SJCRH30 (cell line): ENCODE results near the gene FOXF1. TPM values are rescaled to one million over a fixed set of nuclear protein-coding genes. Genes with fewer than 3 reads are reported as not detected.

Experiments
- DNase-seq, 2 experiments: peaks; one replicate each; pipeline ENCODE4 v3.0.0-alpha.2; 2015 to 2020
- H3K27ac ChIP-seq: fragments of 250-450 bp; sonication (Bioruptor Pico); 2 replicates; pipeline ENCODE4 v1.5.1; 2020; ENCODE audit warnings: mild to moderate bottlenecking, moderate library complexity
- H3K27me3 ChIP-seq: fragments of 250-450 bp; sonication (Bioruptor Pico); 2 replicates; pipeline ENCODE4 v1.5.1; 2020; ENCODE audit warnings: mild to moderate bottlenecking, moderate library complexity
- H3K36me3 ChIP-seq: fragments of 250-450 bp; sonication (Bioruptor Pico); 2 replicates; pipeline ENCODE4 v1.5.1; 2020; ENCODE audit warnings: mild to moderate bottlenecking, moderate library complexity
- H3K4me1 ChIP-seq: fragments of 250-450 bp; sonication (Bioruptor Pico); 2 replicates; pipeline ENCODE4 v1.5.1; 2020; ENCODE audit warnings: mild to moderate bottlenecking, moderate library complexity
- H3K4me3 ChIP-seq: fragments of 250-450 bp; sonication (Bioruptor Pico); 2 replicates; pipeline ENCODE4 v1.5.1; 2020; ENCODE audit warnings: mild to moderate bottlenecking, moderate library complexity
- H3K9me3 ChIP-seq: fragments of 250-450 bp; sonication (Bioruptor Pico); replicated peaks from 2 replicates; pipeline ENCODE4 v1.5.1; 2020; ENCODE audit warnings: mild to moderate bottlenecking, moderate library complexity
- total RNA-seq: library from RNA; depleted of rRNA; stranded (reverse); fragments of >200 nt; shearing (Covaris generic); gene quantifications from 2 replicates; pipeline ENCODE4 v1.2.3, GENCODE V29; 2014

FOXF1 gene
- total RNA-seq, 1 experiment from 2014 or later: 24.9 TPM

DNA sequence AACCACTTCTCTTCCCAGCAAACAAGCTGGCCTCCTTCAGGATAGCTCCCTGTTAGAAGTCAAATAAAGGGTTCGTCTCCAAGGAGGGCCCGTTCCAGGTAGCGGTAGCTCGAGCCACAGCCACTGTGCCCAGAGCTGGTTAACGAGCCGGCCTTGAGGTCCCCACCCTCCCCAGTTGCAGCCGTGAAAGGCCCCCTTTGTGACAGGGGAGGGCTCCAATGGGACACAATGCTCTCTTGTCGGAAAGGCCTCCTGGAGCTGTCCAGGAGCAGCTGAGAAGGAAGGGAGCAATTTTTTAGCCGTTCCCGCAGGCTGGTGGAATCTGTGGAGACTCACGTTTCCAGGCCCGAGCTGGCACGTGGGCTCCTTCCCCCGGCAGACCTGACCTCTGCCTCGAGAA lies 29.9 kb upstream of the FOXF1 start:
- Histone ChIP-seq H3K36me3 (no peaks in the 10 kb centered on the region), H3K4me3 (no peak overlapping the region), H3K9me3 (no peaks in the 10 kb centered on the region), H3K27me3 (no peaks in the 10 kb centered on the region), H3K4me1 (peaks cover 7% of the 10 kb centered on the region; the same call in 1 of the 2 replicates), H3K27ac (no peak overlapping the region)
- peak in 1 of 2 experiments; percentile 66 for DNase-seq

GRCh38 chr16:86481607-86482006 lies 28.7 kb upstream of the FOXF1 start:
- Histone ChIP-seq H3K27me3 (no peaks in the 10 kb centered on the region), H3K36me3 (no peaks in the 10 kb centered on the region)
- no peak for DNase-seq

GRCh38 chr16:86484240-86484639 lies 26.1 kb upstream of the FOXF1 start:
- H3K36me3 ChIP-seq: no peaks in the 10 kb centered on the region
- H3K4me1 ChIP-seq: peaks cover 17% of the 10 kb centered on the region; the same call in 1 of the 2 replicates
- H3K27ac ChIP-seq: no peak overlapping the region
- H3K4me3 ChIP-seq: no peak overlapping the region
- H3K27me3 ChIP-seq: no peaks in the 10 kb centered on the region
- H3K9me3 ChIP-seq: no peaks in the 10 kb centered on the region
- DNase-seq: no peak

More at GRCh38 chr16:86481607-86482006, 28.7 kb upstream of the FOXF1 start:
- no peak overlapping the region for H3K4me3 ChIP-seq
- no peak overlapping the region for H3K27ac ChIP-seq
- peaks cover 17% of the 10 kb centered on the region; the same call in 1 of the 2 replicates for H3K4me1 ChIP-seq
- H3K9me3 ChIP-seq: no peaks in the 10 kb centered on the region

DNA sequence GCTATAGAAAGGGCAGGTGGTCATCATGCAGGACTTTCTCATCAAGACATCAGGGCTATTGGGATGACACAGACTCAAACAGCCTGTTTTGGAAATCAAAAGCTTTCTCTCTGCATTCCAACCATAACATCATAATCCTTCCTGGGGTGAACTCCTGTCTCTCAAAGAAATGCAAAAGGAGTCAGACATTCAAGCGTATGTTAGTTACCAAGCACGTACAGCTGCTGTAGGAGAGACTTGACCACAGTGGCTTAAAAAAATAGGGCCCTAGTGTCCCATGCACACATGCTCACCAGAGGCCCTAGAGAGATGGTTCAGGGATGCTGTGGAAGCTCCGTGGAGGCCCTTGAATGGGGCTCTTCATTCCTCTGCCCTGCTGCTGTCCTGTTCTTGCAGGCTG lies 24.6 kb upstream of the FOXF1 start:
- Histone ChIP-seq H3K27ac (no peak overlapping the region), H3K9me3 (no peaks in the 10 kb centered on the region), H3K36me3 (no peaks in the 10 kb centered on the region), H3K4me3 (no peak overlapping the region), H3K4me1 (peaks cover 23% of the 10 kb centered on the region), H3K27me3 (no peaks in the 10 kb centered on the region)
- peak in 1 of 2 experiments; percentile 54 for DNase-seq

GRCh38 chr16:86490859-86491639 lies 19.3 kb upstream of the FOXF1 start:
- Histone ChIP-seq H3K27ac (peak overlapping the region; percentile 51), H3K4me3 (no peak overlapping the region), H3K36me3 (no peaks in the 10 kb centered on the region), H3K27me3 (no peaks in the 10 kb centered on the region), H3K4me1 (peaks cover 29% of the 10 kb centered on the region), H3K9me3 (no peaks in the 10 kb centered on the region)
- no peak for DNase-seq

- DNase-seq: no peak
- Histone ChIP-seq H3K27ac (peak overlapping the region; percentile 51), H3K9me3 (no peaks in the 10 kb centered on the region), H3K4me3 (no peak overlapping the region), H3K36me3 (no peaks in the 10 kb centered on the region), H3K27me3 (no peaks in the 10 kb centered on the region), H3K4me1 (peaks cover 25% of the 10 kb centered on the region)
These were observed 18.7 kb upstream of the FOXF1 start for GRCh38 chr16:86491640-86492023.

GRCh38 chr16:86492267-86492960 lies 17.9 kb upstream of the FOXF1 start:
- peaks cover 25% of the 10 kb centered on the region for H3K4me1 ChIP-seq
- peak overlapping the region; percentile 51; the same call in 1 of the 2 replicates for H3K27ac ChIP-seq
- H3K4me3 ChIP-seq: no peak overlapping the region
- no peaks in the 10 kb centered on the region for H3K9me3 ChIP-seq
- no peaks in the 10 kb centered on the region for H3K36me3 ChIP-seq
- DNase-seq: no peak
- no peaks in the 10 kb centered on the region for H3K27me3 ChIP-seq

- H3K9me3 ChIP-seq: no peaks in the 10 kb centered on the region
- no peak for DNase-seq
- H3K27me3 ChIP-seq: no peaks in the 10 kb centered on the region
- no peak overlapping the region for H3K27ac ChIP-seq
- peaks cover 26% of the 10 kb centered on the region for H3K4me1 ChIP-seq
- H3K36me3 ChIP-seq: no peaks in the 10 kb centered on the region
- no peak overlapping the region for H3K4me3 ChIP-seq
These were observed 17.2 kb upstream of the FOXF1 start for GRCh38 chr16:86492961-86493629.

DNA sequence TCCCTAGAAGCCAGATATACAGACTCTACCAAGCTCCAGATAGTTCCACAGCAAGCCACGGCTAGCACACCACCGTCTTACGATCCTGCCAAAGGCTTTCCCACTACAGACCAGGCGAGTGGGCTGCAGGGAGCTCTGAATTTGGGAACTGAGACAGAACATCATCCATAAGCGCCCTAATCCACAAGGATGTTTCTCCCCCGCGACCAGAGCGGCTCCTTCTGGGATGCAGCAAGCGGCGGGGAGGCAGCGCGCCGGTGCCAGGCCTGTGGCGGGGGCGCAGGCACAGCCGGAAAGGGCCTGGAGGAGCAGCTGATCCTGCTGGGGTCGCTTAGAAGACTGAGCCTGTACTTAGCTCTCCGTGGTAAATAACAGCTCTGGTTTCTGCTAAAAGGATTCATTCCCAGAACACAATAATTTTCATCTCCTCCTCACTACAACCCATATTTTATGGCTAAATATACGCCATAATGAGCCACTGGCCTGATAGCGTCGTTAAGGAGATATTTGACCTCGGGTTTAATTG lies 16.2 kb upstream of the FOXF1 start:
- no peaks in the 10 kb centered on the region for H3K27me3 ChIP-seq
- no peak overlapping the region for H3K27ac ChIP-seq
- H3K4me3 ChIP-seq: no peak overlapping the region
- peaks cover 27% of the 10 kb centered on the region for H3K4me1 ChIP-seq
- H3K36me3 ChIP-seq: no peaks in the 10 kb centered on the region
- no peaks in the 10 kb centered on the region for H3K9me3 ChIP-seq
- no peak for DNase-seq

DNA sequence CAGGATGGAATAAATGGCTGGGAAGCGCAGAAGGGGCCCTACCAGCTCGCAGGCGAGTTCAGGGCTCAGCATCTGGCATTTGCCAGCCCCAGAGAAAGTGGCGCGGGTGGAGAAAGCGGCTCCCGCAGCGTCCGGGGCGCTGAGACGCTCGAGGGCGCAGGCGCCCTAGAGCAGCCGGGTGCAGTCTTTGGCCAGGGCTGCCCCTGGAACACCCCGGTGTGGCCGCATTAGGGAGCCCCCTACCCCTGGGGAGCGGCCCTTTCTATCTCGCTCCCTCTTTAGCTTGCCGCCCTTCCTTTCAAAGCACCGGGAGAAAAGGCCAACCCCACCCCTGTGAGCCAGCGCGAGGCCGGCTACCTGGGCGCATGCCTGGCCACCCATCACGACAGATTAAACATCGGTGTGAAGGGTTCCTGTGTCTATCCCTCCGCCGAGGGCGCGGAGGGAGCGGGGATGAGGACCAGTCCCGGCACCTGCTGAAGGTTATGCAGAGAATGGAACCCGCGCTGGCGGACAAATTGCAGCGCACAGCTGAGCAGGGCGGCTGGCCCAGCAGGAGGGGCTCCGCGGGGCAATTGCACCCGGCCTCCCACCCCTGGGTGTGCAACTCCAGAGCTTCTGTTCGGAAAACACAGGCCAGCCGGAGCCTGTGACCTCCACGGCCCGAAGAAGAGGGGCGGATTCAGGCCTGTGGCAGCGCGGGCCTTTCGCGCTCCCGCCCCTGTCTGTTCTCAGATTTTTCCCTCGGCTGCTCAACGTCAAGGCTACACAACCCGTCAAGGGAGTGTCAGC lies 15.6 kb upstream of the FOXF1 start:
- H3K36me3 ChIP-seq: no peaks in the 10 kb centered on the region
- DNase-seq: no peak
- peaks cover 31% of the 10 kb centered on the region for H3K4me1 ChIP-seq
- no peaks in the 10 kb centered on the region for H3K27me3 ChIP-seq
- H3K27ac ChIP-seq: no peak overlapping the region
- H3K4me3 ChIP-seq: no peak overlapping the region
- no peaks in the 10 kb centered on the region for H3K9me3 ChIP-seq

GRCh38 chr16:86495357-86495701 lies 15.0 kb upstream of the FOXF1 start:
- no peak overlapping the region for H3K4me3 ChIP-seq
- no peaks in the 10 kb centered on the region for H3K27me3 ChIP-seq

GRCh38 chr16:86495756-86496261 lies 14.5 kb upstream of the FOXF1 start:
- H3K27ac ChIP-seq: no peak overlapping the region
- no peaks in the 10 kb centered on the region for H3K9me3 ChIP-seq
- H3K27me3 ChIP-seq: no peaks in the 10 kb centered on the region
- no peak for DNase-seq
- H3K4me1 ChIP-seq: peaks cover 35% of the 10 kb centered on the region
- H3K4me3 ChIP-seq: no peak overlapping the region
- H3K36me3 ChIP-seq: no peaks in the 10 kb centered on the region

More at GRCh38 chr16:86495357-86495701, 15.0 kb upstream of the FOXF1 start:
- Histone ChIP-seq H3K9me3 (no peaks in the 10 kb centered on the region), H3K4me1 (peaks cover 35% of the 10 kb centered on the region), H3K36me3 (no peaks in the 10 kb centered on the region), H3K27ac (no peak overlapping the region)
- DNase-seq: no peak

GRCh38 chr16:86496262-86496928 lies 13.9 kb upstream of the FOXF1 start:
- H3K4me3 ChIP-seq: peak overlapping the region; percentile 50
- no peaks in the 10 kb centered on the region for H3K27me3 ChIP-seq

More at GRCh38 chr16:86496262-86496928, 13.9 kb upstream of the FOXF1 start:
- no peaks in the 10 kb centered on the region for H3K36me3 ChIP-seq
- H3K4me1 ChIP-seq: peaks cover 35% of the 10 kb centered on the region
- peak overlapping the region; percentile 54; the same call in 1 of the 2 replicates for H3K27ac ChIP-seq
- no peaks in the 10 kb centered on the region for H3K9me3 ChIP-seq
- DNase-seq: no peak
